AG09309 (cell line): ENCODE data around the gene RGS5.

Source experiments
- DNase-seq: peaks from one replicate; pipeline ENCODE4 v3.0.0-alpha.2; 2010; ENCODE audit warnings: low read depth
- H3K4me3 ChIP-seq: 2 replicates; pipeline ENCODE4 v1.5.1; 2011; ENCODE audit warnings: mild to moderate bottlenecking, low read depth, low read length, moderate library complexity; ENCODE audit not compliant: control insufficient read depth
- TF ChIP-seq, protein P1 (sequence below): IDR thresholded peaks from 2 replicates; pipeline ENCODE4 v1.5.1; 2011; ENCODE audit warnings: mild to moderate bottlenecking, low read depth, low read length, inconsistent platforms; ENCODE audit not compliant: insufficient read depth, control insufficient read depth; ENCODE audit errors: missing control alignments

The RGS5 gene

DNA sequence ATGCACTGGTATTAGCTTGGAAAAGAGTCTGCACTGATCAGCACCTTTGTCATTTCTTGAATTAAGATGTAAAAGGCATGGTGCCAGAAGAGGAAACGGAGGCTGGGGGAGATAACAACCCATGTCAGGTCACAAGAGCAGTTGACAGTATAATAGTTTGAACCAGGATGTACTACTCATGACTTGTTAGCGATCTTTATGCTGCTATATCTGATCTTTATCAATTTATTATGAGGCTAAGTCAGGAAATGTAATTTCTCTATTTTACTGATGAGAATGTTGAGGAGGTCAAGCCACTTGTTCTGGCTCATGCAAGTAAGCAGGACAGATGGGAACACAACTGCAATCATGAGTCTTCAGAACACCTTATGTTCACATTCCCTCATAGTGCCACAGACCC, 41.4 kb downstream of the RGS5 start:
- H3K4me3 ChIP-seq, result no peak overlapping the region
- TF ChIP-seq, protein P1, sequence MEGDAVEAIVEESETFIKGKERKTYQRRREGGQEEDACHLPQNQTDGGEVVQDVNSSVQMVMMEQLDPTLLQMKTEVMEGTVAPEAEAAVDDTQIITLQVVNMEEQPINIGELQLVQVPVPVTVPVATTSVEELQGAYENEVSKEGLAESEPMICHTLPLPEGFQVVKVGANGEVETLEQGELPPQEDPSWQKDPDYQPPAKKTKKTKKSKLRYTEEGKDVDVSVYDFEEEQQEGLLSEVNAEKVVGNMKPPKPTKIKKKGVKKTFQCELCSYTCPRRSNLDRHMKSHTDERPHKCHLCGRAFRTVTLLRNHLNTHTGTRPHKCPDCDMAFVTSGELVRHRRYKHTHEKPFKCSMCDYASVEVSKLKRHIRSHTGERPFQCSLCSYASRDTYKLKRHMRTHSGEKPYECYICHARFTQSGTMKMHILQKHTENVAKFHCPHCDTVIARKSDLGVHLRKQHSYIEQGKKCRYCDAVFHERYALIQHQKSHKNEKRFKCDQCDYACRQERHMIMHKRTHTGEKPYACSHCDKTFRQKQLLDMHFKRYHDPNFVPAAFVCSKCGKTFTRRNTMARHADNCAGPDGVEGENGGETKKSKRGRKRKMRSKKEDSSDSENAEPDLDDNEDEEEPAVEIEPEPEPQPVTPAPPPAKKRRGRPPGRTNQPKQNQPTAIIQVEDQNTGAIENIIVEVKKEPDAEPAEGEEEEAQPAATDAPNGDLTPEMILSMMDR, result no peak
- DNase-seq, result no peak

DNA sequence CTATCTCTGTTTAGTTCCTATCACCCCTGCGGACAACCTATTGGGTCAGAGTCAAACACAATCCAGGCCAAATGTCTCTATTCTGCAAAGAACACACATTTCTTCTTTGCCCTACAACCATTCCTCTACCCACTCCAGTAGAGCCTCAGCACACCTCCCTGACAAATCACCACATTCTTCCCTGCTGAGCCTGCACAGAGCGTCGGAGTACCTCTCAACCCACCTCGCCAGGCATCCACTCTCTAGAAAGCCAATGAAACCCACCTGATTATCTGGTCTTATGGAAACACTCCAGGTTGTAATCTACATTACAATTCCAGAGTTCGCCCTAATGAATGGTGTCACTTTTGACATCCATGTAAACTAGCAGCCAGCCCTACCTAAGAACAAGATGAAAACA, 47.1 kb downstream of the RGS5 start:
- H3K4me3 ChIP-seq, result no peak overlapping the region
- TF ChIP-seq, protein P1, result no peak
- DNase-seq, result no peak

DNA sequence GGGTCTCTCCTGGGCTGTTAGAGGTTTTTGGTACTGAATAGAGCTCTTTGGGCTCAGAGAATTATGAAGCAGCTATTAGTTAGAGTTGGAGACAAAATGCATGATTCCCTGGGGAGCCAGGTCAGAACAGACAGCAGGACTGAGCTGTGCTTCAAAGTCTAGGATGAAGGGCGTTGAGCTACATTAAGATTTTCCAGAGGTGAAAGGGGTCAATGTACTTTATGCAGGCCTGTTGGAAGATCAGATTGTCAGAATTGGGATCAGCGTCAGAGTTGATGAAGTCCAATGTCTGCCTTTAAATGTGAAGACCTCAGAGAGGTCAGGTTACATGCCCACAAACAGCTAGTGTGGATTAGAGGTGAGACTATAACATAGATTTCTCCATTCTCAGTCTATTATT, 53.8 kb downstream of the RGS5 start:
- DNase-seq, result no peak
- H3K4me3 ChIP-seq, result no peak overlapping the region
- TF ChIP-seq, protein P1, result no peak

DNA sequence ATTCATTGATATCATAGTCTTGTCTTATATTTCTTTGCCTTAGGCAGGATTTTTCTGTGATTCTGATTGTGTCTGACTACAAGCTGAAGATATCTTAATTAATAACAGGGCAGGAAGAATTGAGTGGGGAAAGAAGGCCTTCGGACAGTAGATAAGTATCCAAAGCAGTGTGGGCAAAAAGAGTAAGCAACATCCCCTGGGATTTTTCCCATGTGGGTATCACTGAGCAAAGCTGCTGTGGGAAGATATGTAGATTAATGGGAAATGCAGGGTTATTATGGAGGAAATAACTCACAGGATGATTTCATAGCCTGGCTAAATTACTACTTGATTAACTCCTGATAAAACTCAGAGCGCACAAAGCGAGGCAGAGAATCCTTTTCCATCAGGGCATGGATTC, 55.7 kb downstream of the RGS5 start:
- no peak overlapping the region for H3K4me3 ChIP-seq
- no peak for DNase-seq
- TF ChIP-seq, protein P1, result no peak

DNA sequence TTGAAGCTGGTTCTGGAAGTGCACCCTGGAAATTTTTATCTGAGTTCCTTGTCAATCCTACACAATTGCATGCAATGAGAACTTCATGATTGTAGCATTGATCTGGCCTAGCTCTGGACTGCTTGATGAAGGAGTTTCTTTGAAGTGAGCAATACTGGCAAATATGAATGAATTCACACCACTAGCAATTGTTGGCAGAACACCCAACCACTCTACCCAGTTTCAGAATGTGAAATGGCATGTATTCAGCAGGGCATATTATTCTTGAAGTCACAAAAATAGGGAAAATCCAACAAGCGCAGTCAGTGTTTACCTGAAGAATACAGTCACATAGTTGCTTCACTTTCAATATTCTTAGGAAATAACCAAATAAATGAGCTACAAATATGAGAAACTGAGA, 57.3 kb downstream of the RGS5 start:
- TF ChIP-seq, protein P1, result no peak
- no peak for DNase-seq
- no peak overlapping the region for H3K4me3 ChIP-seq

DNA sequence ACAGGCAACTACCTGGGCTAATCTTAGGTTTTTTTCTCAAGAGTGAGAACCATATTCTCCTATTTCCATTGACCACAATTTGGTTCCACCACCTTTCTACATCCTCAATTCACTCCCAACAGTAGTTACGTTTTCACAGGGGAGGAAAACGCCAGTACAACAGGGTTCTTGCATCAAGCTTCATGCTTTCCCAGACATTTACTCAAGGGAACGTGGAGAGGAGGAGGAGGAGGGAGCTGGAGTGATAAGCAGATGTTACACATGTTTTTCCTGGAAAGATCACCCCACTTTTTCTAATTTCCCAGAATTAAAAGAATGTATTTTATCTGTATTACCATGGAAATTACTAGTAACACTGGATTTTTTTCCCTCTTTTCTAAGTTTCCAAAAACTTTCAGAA, 58.3 kb downstream of the RGS5 start:
- no peak overlapping the region for H3K4me3 ChIP-seq
- no peak for DNase-seq
- TF ChIP-seq, protein P1, result no peak

DNA sequence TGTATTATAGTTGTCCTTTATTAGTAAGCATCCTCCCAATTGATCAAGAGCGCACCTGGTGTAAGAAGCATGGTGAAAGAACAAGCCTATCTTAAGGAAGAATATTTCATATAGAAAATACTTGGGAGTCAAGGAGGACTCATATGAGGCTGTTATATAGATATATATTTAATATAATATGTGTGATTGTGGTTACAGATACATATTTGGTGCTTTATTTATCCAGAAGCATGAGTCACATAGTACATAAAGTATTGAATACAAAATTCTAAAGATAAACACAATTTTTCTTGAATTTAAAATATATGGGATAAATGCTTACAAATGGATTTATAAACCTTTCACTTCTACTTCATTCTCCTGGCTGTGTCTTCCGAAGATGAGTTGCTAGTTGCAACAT, 60.6 kb downstream of the RGS5 start:
- no peak for DNase-seq
- TF ChIP-seq, protein P1, result no peak
- H3K4me3 ChIP-seq, result no peak overlapping the region
